GM18505 (cell line): ENCODE measurements around the gene ATP5F1D.

Source experiments
- ATAC-seq: cut with Tn5 transposase; IDR thresholded peaks from one replicate; pipeline ENCODE4 v1.9.1; 2021; ENCODE audit not compliant: unreplicated experiment
- POLR2A ChIP-seq: IDR thresholded peaks from 4 replicates; pipeline ENCODE4 v1.6.1; 2011; ENCODE audit warnings: borderline replicate concordance; ENCODE audit not compliant: insufficient read depth, insufficient read length; ENCODE audit errors: extremely low read depth

The ATP5F1D gene

GRCh38 chr19:1225440-1226226, 15.9 kb upstream of the ATP5F1D start:
- no peak for ATAC-seq
- TF ChIP-seq POLR2A: no peak

GRCh38 chr19:1226227-1226518, 15.4 kb upstream of the ATP5F1D start:
- no peak for TF ChIP-seq POLR2A
- ATAC-seq: no peak

GRCh38 chr19:1226522-1227303, 14.8 kb upstream of the ATP5F1D start:
- TF ChIP-seq POLR2A: no peak
- no peak for ATAC-seq

GRCh38 chr19:1227304-1228054, 14.1 kb upstream of the ATP5F1D start:
- no peak for ATAC-seq
- no peak for TF ChIP-seq POLR2A

- no peak for TF ChIP-seq POLR2A
- ATAC-seq: no peak
Measured at GRCh38 chr19:1228161-1228957, 13.2 kb upstream of the ATP5F1D start.

GRCh38 chr19:1229056-1229923, 12.3 kb upstream of the ATP5F1D start:
- TF ChIP-seq POLR2A: no peak
- no peak for ATAC-seq

- ATAC-seq: no peak
- no peak for TF ChIP-seq POLR2A
Measured at GRCh38 chr19:1229924-1230782, 11.4 kb upstream of the ATP5F1D start.

GRCh38 chr19:1230783-1231489, 10.6 kb upstream of the ATP5F1D start:
- no peak for ATAC-seq

GRCh38 chr19:1231729-1232637, 9.6 kb upstream of the ATP5F1D start:
- no peak for ATAC-seq

More at GRCh38 chr19:1230783-1231489, 10.6 kb upstream of the ATP5F1D start:
- no peak for TF ChIP-seq POLR2A

GRCh38 chr19:1232652-1233072, 8.9 kb upstream of the ATP5F1D start:
- ATAC-seq: no peak
- no peak for TF ChIP-seq POLR2A

More at GRCh38 chr19:1231729-1232637, 9.6 kb upstream of the ATP5F1D start:
- TF ChIP-seq POLR2A: no peak
